ENCODE results near the gene RCAN2.

RCAN2 gene

DNA sequence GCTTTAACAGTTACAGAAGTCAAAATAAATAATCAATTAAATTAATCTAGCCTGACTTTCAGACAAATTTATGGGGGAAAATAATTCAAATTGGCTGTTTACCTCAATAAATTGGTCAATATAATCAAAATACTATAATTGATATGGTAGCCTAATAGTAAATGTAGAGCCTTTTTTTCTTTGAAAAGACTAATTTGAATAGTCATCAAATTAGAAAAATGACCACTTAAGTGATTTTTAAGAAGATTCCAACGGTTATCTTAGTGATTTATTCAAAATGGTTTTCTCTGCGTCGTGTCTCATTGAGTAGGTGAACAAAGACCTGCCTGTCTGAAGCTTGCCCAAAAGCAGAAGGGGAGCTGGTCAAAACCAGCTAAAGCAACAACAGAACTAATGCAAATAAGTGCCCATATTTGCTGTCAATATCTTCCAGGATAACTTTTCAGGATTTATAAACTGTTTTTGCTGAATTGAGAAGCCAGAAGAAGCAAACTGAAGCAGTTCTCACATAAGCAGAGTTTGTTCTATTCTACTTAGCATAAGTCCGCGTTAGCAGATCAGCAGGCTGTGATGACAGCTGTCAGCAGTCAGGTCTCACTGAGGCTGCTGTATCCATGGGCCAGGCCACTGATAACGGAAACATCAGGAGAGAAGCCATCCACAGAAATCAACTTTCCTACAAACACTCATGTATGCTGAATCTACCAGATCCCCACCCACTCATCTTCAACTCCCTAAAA lies 7.0 kb downstream of the RCAN2 start:
- TF ChIP-seq, protein P1, sequence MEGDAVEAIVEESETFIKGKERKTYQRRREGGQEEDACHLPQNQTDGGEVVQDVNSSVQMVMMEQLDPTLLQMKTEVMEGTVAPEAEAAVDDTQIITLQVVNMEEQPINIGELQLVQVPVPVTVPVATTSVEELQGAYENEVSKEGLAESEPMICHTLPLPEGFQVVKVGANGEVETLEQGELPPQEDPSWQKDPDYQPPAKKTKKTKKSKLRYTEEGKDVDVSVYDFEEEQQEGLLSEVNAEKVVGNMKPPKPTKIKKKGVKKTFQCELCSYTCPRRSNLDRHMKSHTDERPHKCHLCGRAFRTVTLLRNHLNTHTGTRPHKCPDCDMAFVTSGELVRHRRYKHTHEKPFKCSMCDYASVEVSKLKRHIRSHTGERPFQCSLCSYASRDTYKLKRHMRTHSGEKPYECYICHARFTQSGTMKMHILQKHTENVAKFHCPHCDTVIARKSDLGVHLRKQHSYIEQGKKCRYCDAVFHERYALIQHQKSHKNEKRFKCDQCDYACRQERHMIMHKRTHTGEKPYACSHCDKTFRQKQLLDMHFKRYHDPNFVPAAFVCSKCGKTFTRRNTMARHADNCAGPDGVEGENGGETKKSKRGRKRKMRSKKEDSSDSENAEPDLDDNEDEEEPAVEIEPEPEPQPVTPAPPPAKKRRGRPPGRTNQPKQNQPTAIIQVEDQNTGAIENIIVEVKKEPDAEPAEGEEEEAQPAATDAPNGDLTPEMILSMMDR (IDR thresholded peaks at IDR 0.05; ENCODE audit: control insufficient read depth, insufficient read depth, low read depth, low read length, missing control alignments): no peak
- H3K4me3 ChIP-seq (ENCODE audit: control insufficient read depth, low read depth, low read length): no peak overlapping the region
- DNase-seq (ENCODE audit: low read depth): no peak

DNA sequence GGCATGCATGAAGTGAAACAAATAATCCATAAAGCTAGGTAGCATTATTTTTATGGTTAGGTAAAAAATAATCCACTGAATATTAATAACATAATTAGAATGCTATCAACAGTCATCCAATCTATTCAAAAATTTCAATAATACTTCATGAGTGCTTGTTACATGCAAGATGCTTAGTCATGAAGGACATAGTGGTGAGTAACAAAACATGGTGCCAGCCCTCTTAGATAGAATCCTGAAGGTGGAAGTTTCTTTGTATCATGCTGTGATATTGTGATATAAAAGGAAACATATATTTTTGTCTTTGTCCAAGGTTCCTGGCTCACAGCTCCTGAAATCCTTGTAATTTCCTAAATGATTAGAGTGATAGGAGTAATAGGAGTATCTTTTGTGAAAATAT lies 14.9 kb downstream of the RCAN2 start:
- H3K4me3 ChIP-seq (ENCODE audit: control insufficient read depth, low read depth, low read length): no peak overlapping the region
- TF ChIP-seq, protein P1 (IDR thresholded peaks at IDR 0.05; ENCODE audit: control insufficient read depth, insufficient read depth, low read depth, low read length, missing control alignments): no peak
- no peak for DNase-seq (ENCODE audit: low read depth)

DNA sequence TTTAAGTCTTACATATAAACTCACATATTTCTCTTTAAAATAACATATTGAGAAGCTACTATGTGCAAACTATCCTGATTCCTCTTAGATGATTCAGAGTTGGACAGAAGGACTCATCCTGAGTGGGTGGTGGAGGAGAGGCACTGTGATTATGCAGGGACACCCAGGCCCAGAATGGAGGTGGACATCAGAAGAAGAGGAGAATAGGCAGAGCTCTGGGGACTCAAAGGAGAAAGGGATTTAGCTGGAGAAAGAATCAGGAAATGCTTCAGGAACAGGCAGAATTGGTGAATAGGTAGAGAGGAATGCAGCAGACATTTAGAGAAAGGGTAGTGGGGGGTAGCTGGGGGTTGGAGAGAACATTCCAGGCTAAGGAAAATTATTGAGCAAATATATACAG lies 17.4 kb downstream of the RCAN2 start:
- TF ChIP-seq, protein P1 (IDR thresholded peaks at IDR 0.05; ENCODE audit: control insufficient read depth, insufficient read depth, low read depth, low read length, missing control alignments): no peak
- no peak for DNase-seq (ENCODE audit: low read depth)
- H3K4me3 ChIP-seq (ENCODE audit: control insufficient read depth, low read depth, low read length): no peak overlapping the region

DNA sequence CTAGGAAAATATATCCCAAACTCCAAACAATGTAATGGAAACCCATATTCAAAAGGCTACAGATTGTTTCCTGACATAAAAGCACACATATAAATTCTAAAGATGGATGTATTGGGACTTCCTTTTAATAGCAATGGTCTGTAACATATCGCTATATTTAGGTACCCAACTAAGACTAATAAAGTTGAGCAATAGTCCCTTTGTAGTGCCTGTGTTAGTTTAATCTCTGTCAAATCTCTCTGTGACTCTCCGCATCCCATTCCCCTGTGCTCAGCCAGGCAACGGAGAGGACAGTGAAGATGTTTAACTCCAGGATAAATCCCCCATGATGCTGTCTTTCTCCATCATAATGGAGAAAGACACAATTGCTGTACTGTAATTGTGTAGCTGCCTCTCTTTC lies 19.0 kb downstream of the RCAN2 start:
- no peak overlapping the region for H3K4me3 ChIP-seq (ENCODE audit: control insufficient read depth, low read depth, low read length)
- TF ChIP-seq, protein P1 (IDR thresholded peaks at IDR 0.05; ENCODE audit: control insufficient read depth, insufficient read depth, low read depth, low read length, missing control alignments): no peak
- DNase-seq (ENCODE audit: low read depth): no peak

DNA sequence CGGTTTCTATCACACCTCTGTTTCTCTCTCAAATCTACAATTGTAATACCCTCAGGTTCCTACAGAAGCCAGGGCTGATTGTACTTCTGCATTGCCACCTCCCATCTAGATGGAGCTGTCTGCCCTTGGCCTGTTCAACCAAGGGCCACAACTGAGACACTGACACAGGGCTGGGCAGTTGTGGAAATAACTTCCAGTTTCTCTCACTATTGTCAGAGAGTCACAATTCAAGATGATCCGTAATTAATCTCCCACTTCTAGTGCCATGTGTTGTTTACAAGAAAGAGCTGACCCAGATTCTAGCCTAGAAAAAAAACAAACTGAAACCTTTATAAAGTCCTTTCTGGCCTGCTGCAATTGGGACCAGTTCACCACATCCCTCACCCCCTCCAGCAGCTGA lies 22.2 kb downstream of the RCAN2 start:
- TF ChIP-seq, protein P1 (IDR thresholded peaks at IDR 0.05; ENCODE audit: control insufficient read depth, insufficient read depth, low read depth, low read length, missing control alignments): no peak
- H3K4me3 ChIP-seq (ENCODE audit: control insufficient read depth, low read depth, low read length): no peak overlapping the region

DNA sequence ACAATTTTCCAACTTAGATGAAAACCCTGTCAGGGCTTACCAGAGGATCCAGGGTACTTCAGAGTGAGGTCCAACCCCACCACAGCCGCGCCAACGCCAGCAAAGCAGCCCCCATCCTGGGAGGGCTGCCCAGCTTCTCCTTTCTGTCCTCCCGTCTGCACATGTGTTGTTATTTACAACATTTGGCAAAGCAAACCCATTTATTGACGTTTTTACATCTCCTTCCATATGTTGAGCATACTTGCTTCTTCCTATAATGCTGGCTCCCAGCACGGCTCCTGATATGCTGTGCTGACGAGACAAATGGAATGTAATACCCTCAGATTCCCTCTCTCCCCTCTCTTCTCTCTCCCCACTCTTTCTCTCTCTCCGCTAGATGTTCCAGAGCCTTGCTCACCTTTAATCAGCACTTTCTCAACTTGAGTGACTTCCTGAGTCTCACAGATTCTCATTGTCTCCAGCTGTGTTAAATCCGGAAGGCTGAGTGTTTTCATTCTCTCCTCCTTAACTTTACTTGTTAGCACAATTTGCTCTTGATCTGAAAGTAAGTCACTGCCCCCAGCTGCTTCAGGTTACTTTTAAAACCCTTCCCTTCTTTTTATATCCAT lies 22.7 kb downstream of the RCAN2 start:
- DNase-seq (ENCODE audit: low read depth): no peak
- TF ChIP-seq, protein P1 (IDR thresholded peaks at IDR 0.05; ENCODE audit: control insufficient read depth, insufficient read depth, low read depth, low read length, missing control alignments): no peak
- no peak overlapping the region for H3K4me3 ChIP-seq (ENCODE audit: control insufficient read depth, low read depth, low read length)

More for the DNA sequence above, 22.2 kb downstream of the RCAN2 start:
- DNase-seq (ENCODE audit: low read depth): no peak
